ENCODE measurements around the gene FOXB1. TPM values are rescaled to one million over a fixed set of nuclear protein-coding genes. Genes with fewer than 3 reads are reported as not detected.

FOXB1 gene
- total RNA-seq, 1 donor from 2014 or later, result not detected

GRCh38 chr15:59991834-59992233, 12.3 kb upstream of the FOXB1 start:
- Histone ChIP-seq H3K36me3 (no peaks in the 10 kb centered on the region), H3K4me3 (no peak overlapping the region), H3K27me3 (peaks cover 24% of the 10 kb centered on the region), H3K4me1 (peaks cover 9% of the 10 kb centered on the region), H3K27ac (no peak overlapping the region), H3K9me3 (no peaks in the 10 kb centered on the region)
- no peak for DNase-seq (ENCODE audit: extremely low spot score in 2 of 2)
- no peak for TF ChIP-seq POLR2AphosphoS5 (IDR thresholded peaks at IDR 0.05; ENCODE audit: insufficient read depth in 1 of 2, low read depth in 1 of 2)
- no peak for TF ChIP-seq POLR2A (IDR thresholded peaks at IDR 0.05)
- intact Hi-C loops (cut with DNase I), result no loop called here

DNA sequence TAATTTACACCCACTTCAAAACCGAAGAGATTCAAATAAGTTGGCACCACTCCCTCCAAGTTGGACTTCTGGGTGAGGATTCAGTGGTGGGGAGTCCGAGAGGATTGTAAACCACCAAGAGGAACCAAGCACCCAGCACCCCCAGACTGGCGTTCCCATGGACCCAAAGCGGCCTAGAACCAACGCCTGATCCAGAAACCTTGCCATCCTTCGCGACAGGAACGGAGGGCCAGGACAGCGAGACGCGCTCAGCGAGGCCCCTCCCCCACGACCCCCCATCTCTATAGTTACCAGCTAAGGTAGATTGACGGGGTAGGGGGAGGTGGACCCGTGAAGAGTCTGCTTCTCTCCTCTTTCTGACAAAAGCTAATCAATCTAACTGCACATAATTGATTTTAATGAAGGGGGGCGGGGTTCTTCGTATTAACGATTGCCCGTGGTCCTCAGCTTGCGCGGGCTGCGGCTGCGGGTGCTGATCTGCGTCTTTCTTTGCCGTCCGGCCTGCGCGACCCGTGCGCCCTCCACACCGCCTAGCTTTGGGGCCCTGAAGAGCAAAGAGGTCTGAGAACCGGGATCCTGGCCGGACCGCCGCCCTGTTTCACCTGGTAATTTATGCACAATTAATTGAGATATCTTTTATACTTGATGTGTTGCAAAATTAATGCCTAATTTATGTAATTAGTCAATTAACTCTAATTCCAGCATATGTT, 10.9 kb upstream of the FOXB1 start:
- intact Hi-C loops (cut with DNase I), result no loop called here
- Histone ChIP-seq H3K27me3 (peaks cover 24% of the 10 kb centered on the region), H3K4me3 (no peak overlapping the region)

DNA sequence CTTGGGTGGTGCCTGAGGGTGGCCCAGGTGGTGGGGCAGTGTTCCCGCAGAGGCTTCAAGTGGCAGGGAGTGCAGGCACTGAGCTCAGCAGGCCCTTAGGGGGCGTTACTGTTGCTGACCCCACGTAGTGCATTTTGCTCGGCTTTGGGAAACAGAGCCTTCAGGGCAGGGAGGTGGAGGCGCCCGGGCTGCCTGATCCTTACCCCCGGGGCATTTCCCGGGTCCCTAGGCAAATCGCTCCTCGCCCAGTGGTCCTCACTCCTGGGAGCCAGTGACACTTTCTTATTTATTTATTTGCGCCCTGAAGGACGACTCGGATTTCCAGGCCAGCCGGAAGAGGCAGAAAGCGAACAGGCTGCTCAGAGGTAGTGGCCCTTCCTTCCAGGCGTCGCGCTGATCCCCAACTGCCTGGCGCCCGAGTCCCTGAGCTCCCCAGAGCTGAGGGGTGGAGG, 10.1 kb upstream of the FOXB1 start:
- H3K27me3 ChIP-seq, result peaks cover 26% of the 10 kb centered on the region
- no peaks in the 10 kb centered on the region for H3K36me3 ChIP-seq
- H3K4me1 ChIP-seq, result peaks cover 15% of the 10 kb centered on the region
- H3K4me3 ChIP-seq, result no peak overlapping the region
- DNase-seq (ENCODE audit: extremely low spot score in 2 of 2), result no peak
- H3K27ac ChIP-seq, result no peak overlapping the region
- no peak for TF ChIP-seq CTCF (IDR thresholded peaks at IDR 0.05)
- TF ChIP-seq POLR2A (IDR thresholded peaks at IDR 0.05), result no peak
- no peak for TF ChIP-seq POLR2AphosphoS5 (IDR thresholded peaks at IDR 0.05; ENCODE audit: insufficient read depth in 1 of 2, low read depth in 1 of 2)
- intact Hi-C loops (cut with DNase I), result no loop called here
- no peaks in the 10 kb centered on the region for H3K9me3 ChIP-seq

More for the DNA sequence above, 10.9 kb upstream of the FOXB1 start:
- no peak overlapping the region for H3K27ac ChIP-seq
- peaks cover 15% of the 10 kb centered on the region for H3K4me1 ChIP-seq
- DNase-seq (ENCODE audit: extremely low spot score in 2 of 2), result no peak
- no peaks in the 10 kb centered on the region for H3K9me3 ChIP-seq
- H3K36me3 ChIP-seq, result no peaks in the 10 kb centered on the region
- TF ChIP-seq CTCF (IDR thresholded peaks at IDR 0.05), result no peak
- no peak for TF ChIP-seq POLR2A (IDR thresholded peaks at IDR 0.05)
- no peak for TF ChIP-seq POLR2AphosphoS5 (IDR thresholded peaks at IDR 0.05; ENCODE audit: insufficient read depth in 1 of 2, low read depth in 1 of 2)

DNA sequence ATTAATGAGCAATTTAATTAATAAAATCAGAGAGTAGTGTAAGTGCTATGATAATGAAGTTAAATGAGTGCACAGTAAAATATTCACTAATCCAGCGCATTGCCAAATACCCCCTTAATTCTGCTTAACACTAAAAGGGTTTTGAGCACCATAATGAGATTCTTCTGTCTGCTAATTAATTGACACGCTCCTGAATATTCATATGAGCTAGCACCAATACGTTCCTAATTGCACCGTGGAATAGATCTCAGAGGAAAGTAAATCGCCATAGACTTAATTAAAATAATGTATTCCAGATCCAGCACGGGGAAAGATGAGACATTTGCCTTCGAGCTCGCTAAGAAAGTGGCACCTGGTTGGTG, 9.6 kb upstream of the FOXB1 start:
- DNase-seq (ENCODE audit: extremely low spot score in 2 of 2), result no peak
- TF ChIP-seq CTCF (IDR thresholded peaks at IDR 0.05) (no peak), POLR2A (IDR thresholded peaks at IDR 0.05) (no peak), POLR2AphosphoS5 (IDR thresholded peaks at IDR 0.05; ENCODE audit: insufficient read depth in 1 of 2, low read depth in 1 of 2) (no peak)
- no peaks in the 10 kb centered on the region for H3K9me3 ChIP-seq
- H3K27ac ChIP-seq, result no peak overlapping the region
- no peaks in the 10 kb centered on the region for H3K36me3 ChIP-seq
- no peak overlapping the region for H3K4me3 ChIP-seq
- peaks cover 31% of the 10 kb centered on the region for H3K27me3 ChIP-seq
- peaks cover 15% of the 10 kb centered on the region for H3K4me1 ChIP-seq
- intact Hi-C loops (cut with DNase I), result no loop called here

DNA sequence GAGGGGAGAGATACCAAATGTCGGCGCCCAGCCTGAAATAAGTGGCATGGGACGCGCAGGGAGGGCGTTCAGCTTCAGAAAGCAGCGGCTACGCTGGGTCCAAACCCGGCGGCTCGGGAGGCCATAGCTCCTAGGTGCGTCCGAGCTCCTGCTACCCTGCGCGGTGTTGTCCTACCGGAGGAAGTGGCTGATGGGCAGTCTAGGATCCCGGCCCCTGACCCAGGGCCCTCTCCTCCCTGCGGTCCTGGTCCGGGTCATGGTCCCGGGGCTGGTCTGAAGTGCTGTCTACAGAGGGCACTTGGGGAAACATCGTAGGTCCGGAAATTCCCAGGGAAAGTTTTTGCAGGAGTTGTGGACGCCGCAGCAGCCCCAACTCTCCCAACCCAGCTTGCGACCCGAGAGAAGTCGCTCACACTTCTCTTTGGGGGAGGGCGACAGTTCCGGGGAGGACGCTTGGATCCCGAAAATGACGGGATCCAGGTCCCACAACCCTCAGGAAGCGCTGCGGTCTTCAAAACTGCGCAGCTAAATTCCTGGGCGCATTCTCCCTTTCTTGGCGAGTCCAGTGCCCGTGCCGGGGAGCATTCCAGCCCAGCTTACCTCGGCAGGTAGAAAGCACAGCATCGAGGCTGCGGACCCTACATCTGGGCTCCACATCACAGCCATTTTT, 9.1 kb upstream of the FOXB1 start:
- intact Hi-C loops (cut with DNase I), result no loop called here

More for the DNA sequence above, 9.1 kb upstream of the FOXB1 start:
- Histone ChIP-seq H3K9me3 (no peaks in the 10 kb centered on the region), H3K27me3 (peaks cover 36% of the 10 kb centered on the region), H3K27ac (no peak overlapping the region), H3K4me3 (no peak overlapping the region), H3K36me3 (no peaks in the 10 kb centered on the region), H3K4me1 (peaks cover 15% of the 10 kb centered on the region)
- TF ChIP-seq POLR2A (IDR thresholded peaks at IDR 0.05) (no peak), CTCF (IDR thresholded peaks at IDR 0.05) (no peak), POLR2AphosphoS5 (IDR thresholded peaks at IDR 0.05; ENCODE audit: insufficient read depth in 1 of 2, low read depth in 1 of 2) (no peak)
- no peak for DNase-seq (ENCODE audit: extremely low spot score in 2 of 2)

Data from vagina (tissue), 2 donors.